ENCODE results near the gene MAPK1IP1L. TPM values are rescaled to one million over a fixed set of nuclear protein-coding genes. Genes with fewer than 3 reads are reported as not detected.

Gene MAPK1IP1L
- total RNA-seq, 1 experiment from 2014 or later, result 79.7 TPM

DNA sequence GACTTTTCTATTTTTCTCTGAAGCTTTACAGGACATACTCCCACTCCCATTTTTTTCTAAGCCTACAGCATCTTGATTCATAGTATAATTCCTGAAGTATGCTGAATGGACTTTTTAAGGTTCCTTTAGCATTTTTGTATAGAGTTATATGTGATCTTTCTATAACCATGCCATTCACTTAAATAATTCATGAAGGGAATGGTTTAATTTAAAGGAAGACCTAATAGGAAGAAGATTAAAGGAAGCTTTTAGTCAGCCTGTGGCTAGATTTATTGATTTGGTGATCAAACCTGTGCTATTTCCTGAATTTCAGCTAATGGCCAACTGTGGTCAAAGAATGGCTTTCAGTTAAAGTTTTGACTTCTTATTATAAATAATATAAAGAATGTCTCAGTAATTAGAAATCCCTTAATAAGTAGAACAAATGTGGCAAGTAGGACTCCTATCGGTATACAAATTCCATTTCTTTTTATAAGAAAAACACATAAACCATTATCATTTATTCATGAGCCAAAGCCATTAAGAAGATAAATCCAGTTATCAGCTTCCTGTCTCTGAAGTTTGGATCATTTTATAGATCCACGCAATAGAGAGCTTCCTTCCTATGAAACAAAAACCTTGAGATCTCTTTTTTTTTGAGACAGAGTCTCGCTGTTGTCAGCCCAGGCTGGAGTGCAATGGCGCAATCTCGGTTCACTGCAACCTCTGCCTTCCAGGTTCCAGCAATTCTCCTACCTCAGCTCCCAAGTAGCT lies 4.0 kb upstream of the MAPK1IP1L start:
- H3K4me2 ChIP-seq, result no peak overlapping the region
- peaks cover 6% of the 10 kb centered on the region; the same call in 1 of the 2 replicates for H3K4me1 ChIP-seq (replicated peaks; ENCODE audit: insufficient read depth)
- H3K9me3 ChIP-seq (ENCODE audit: insufficient read depth, low read depth), result no peaks in the 10 kb centered on the region
- peaks cover 4% of the 10 kb centered on the region for H4K20me1 ChIP-seq (ENCODE audit: insufficient read depth)
- ChIA-PET POLR2A (ENCODE audit: unreplicated experiment) (interaction anchor here (0.6 to 0.7 kb wide), 3 partner anchors 25 to 32 kb away, joined by 3 to 13 read pairs (median 4); no protein-coding TSS in a partner anchor), CTCF (no interaction called here)
- H2AFZ ChIP-seq, result no peak overlapping the region
- intact Hi-C loops (cut with micrococcal nuclease; ENCODE audit: unreplicated experiment), result no loop called here
- TF ChIP-seq, protein P1, sequence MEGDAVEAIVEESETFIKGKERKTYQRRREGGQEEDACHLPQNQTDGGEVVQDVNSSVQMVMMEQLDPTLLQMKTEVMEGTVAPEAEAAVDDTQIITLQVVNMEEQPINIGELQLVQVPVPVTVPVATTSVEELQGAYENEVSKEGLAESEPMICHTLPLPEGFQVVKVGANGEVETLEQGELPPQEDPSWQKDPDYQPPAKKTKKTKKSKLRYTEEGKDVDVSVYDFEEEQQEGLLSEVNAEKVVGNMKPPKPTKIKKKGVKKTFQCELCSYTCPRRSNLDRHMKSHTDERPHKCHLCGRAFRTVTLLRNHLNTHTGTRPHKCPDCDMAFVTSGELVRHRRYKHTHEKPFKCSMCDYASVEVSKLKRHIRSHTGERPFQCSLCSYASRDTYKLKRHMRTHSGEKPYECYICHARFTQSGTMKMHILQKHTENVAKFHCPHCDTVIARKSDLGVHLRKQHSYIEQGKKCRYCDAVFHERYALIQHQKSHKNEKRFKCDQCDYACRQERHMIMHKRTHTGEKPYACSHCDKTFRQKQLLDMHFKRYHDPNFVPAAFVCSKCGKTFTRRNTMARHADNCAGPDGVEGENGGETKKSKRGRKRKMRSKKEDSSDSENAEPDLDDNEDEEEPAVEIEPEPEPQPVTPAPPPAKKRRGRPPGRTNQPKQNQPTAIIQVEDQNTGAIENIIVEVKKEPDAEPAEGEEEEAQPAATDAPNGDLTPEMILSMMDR (conservative IDR thresholded peaks at IDR 0.05), result no peak
- TF ChIP-seq EZH2 (IDR thresholded peaks at IDR 0.05; ENCODE audit: low read depth), result no peak
- no peaks in the 10 kb centered on the region for H3K27me3 ChIP-seq (ENCODE audit: insufficient read depth, low read depth)
- peaks cover 10% of the 10 kb centered on the region for H3K79me2 ChIP-seq (ENCODE audit: low read depth)
- no peak overlapping the region for H3K4me3 ChIP-seq
- H3F3A ChIP-seq (ENCODE audit: insufficient read depth, low read depth), result peaks cover 40% of the 10 kb centered on the region
- BruUV-seq (replicated peaks), result no TSS peak
- 0 out of 2 replicates have a peak, but pooled peaks cover 10% of the 10 kb centered on the region for H3K36me3 ChIP-seq (ENCODE audit: low read depth)
- H3K27ac ChIP-seq, result no peak overlapping the region
- no peaks in the 10 kb centered on the region for H3K9me2 ChIP-seq (ENCODE audit: insufficient read depth)
- no peak for DNase-seq

DNA sequence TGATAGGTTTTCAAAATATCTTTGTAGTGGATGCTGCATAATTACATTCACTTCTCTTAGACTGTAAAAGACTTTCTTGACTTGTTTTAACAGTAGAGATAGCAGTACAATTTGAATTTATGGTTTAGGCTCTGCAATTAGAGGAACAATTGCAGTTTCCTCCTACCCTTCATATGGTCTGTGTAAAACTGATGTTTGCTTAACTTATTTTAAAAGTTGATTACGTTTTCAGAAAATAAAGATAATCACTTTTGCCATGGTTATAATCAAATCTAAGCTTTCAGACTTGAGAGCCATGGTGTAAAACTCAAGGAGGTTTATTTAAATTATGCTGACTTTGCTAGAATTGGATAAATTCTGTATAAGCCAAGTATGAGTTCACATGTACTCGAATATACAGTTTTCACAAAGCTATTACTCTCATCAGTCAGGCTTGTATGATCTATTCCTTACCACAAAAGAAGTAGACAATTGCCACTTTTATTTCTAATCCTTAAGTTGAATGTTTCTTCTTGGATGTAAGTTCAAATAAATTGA lies 2.5 kb upstream of the MAPK1IP1L start:
- H2AFZ ChIP-seq, result no peak overlapping the region
- no peaks in the 10 kb centered on the region; the same call in 1 of the 2 replicates for H3K9me2 ChIP-seq (ENCODE audit: insufficient read depth)
- H3K27ac ChIP-seq, result no peak overlapping the region
- CTCF ChIA-PET, result no interaction called here
- H4K20me1 ChIP-seq (ENCODE audit: insufficient read depth), result peaks cover 17% of the 10 kb centered on the region
- no peak overlapping the region for H3K4me3 ChIP-seq
- POLR2A ChIA-PET (ENCODE audit: unreplicated experiment), result no interaction called here
- H3K9me3 ChIP-seq (ENCODE audit: insufficient read depth, low read depth), result no peaks in the 10 kb centered on the region
- H3K4me2 ChIP-seq, result no peak overlapping the region
- no peaks in the 10 kb centered on the region for H3K27me3 ChIP-seq (ENCODE audit: insufficient read depth, low read depth)
- BruUV-seq (replicated peaks), result no TSS peak
- H3K4me1 ChIP-seq (replicated peaks; ENCODE audit: insufficient read depth), result peaks cover 17% of the 10 kb centered on the region
- DNase-seq, result no peak
- intact Hi-C loops (cut with micrococcal nuclease; ENCODE audit: unreplicated experiment), result no loop called here
- H3F3A ChIP-seq (ENCODE audit: insufficient read depth, low read depth), result peaks cover 40% of the 10 kb centered on the region
- H3K79me2 ChIP-seq (ENCODE audit: low read depth), result peaks cover 24% of the 10 kb centered on the region
- TF ChIP-seq, protein P1 (conservative IDR thresholded peaks at IDR 0.05), result no peak
- no peak for TF ChIP-seq EZH2 (IDR thresholded peaks at IDR 0.05; ENCODE audit: low read depth)
- 0 out of 2 replicates have a peak, but pooled peaks cover 5% of the 10 kb centered on the region for H3K36me3 ChIP-seq (ENCODE audit: low read depth)

DNA sequence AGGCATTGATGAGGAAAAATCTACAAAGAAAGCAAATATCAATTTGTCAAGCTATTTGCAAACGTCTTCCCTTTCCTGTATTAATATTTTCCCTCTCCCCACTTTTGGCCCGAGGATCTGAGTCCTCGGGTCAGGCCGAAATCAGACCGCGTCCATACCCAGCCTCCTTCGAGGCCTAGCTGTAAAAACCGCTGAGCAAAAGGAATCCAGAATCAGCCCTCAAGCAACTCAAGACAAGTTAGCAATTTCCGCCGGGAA lies 353 bp upstream of the MAPK1IP1L start:
- Histone ChIP-seq H2AFZ (peak overlapping the region; percentile 90), H3K4me3 (peak overlapping the region; percentile 80), H3K4me2 (peak overlapping the region; percentile 79), H3K27ac (peak overlapping the region; percentile 88), H3K36me3 (ENCODE audit: low read depth) (peaks cover 10% of the 10 kb centered on the region; the same call in 1 of the 2 replicates), H3K4me1 (replicated peaks; ENCODE audit: insufficient read depth) (peaks cover 17% of the 10 kb centered on the region), H3K27me3 (ENCODE audit: insufficient read depth, low read depth) (no peaks in the 10 kb centered on the region), H3F3A (ENCODE audit: insufficient read depth, low read depth) (peaks cover 32% of the 10 kb centered on the region), H3K9me2 (ENCODE audit: insufficient read depth) (no peaks in the 10 kb centered on the region; the same call in 1 of the 2 replicates), H3K79me2 (ENCODE audit: low read depth) (peaks cover 46% of the 10 kb centered on the region), H4K20me1 (ENCODE audit: insufficient read depth) (peaks cover 38% of the 10 kb centered on the region), H3K9me3 (ENCODE audit: insufficient read depth, low read depth) (no peaks in the 10 kb centered on the region)
- DNase-seq, result no peak
- BruUV-seq (replicated peaks), result no TSS peak
- intact Hi-C loops (cut with micrococcal nuclease; ENCODE audit: unreplicated experiment), result loop anchor here (1.0 to 2.0 kb wide), 2 partner anchors 26 to 52 kb away; no protein-coding TSS in a partner anchor
- TF ChIP-seq, protein P1 (conservative IDR thresholded peaks at IDR 0.05), result no peak
- no peak for TF ChIP-seq EZH2 (IDR thresholded peaks at IDR 0.05; ENCODE audit: low read depth)
- ChIA-PET POLR2A (ENCODE audit: unreplicated experiment) (interaction anchor here (0.5 to 1.4 kb wide), 14 partner anchors 8 to 680 kb away, joined by 3 to 5 read pairs (median 4); partner anchors contain the start of genes SAMD4A, SOCS4 and WDHD1), CTCF (interaction anchor here (0.6 to 1.6 kb wide), 6 partner anchors 21 to 1788 kb away, joined by 3 to 7 read pairs (median 3); partner anchors contain the start of genes DLGAP5, SOCS4 and WDHD1)
